ENCODE measurements around the gene CDCP1.
"Not testable (repeated sequence)": the region's sequence is repeated elsewhere in the genome, so short reads cannot be mapped to it uniquely, and the experiment has no call there.

Gene CDCP1

GRCh38 chr3:45171283-45171682 is 25.1 kb upstream of the CDCP1 start:
- in situ Hi-C loops (cut with MboI; ENCODE audit: low sequenced_read_pairs) = no loop called here

GRCh38 chr3:45170096-45170495 is 23.9 kb upstream of the CDCP1 start:
- in situ Hi-C loops (cut with MboI; ENCODE audit: low sequenced_read_pairs) = no loop called here

GRCh38 chr3:45169125-45169904 is 23.1 kb upstream of the CDCP1 start:
- in situ Hi-C loops (cut with MboI; ENCODE audit: low sequenced_read_pairs) = no loop called here

- in situ Hi-C loops (cut with MboI; ENCODE audit: low sequenced_read_pairs) = no loop called here
Observed at GRCh38 chr3:45168451-45168850, 22.3 kb upstream of the CDCP1 start.

GRCh38 chr3:45167011-45167911 is 21.1 kb upstream of the CDCP1 start:
- in situ Hi-C loops (cut with MboI; ENCODE audit: low sequenced_read_pairs) = no loop called here

GRCh38 chr3:45166321-45166879 is 20.2 kb upstream of the CDCP1 start:
- in situ Hi-C loops (cut with MboI; ENCODE audit: low sequenced_read_pairs) = no loop called here

- in situ Hi-C loops (cut with MboI; ENCODE audit: low sequenced_read_pairs) = no loop called here
Observed at GRCh38 chr3:45165497-45166283, 19.5 kb upstream of the CDCP1 start.

- in situ Hi-C loops (cut with MboI; ENCODE audit: low sequenced_read_pairs) = no loop called here
Observed at GRCh38 chr3:45164056-45164455, 17.9 kb upstream of the CDCP1 start.

- in situ Hi-C loops (cut with MboI; ENCODE audit: low sequenced_read_pairs) = no loop called here
Observed at GRCh38 chr3:45163481-45163880, 17.3 kb upstream of the CDCP1 start.

GRCh38 chr3:45154641-45155147 is 8.5 kb upstream of the CDCP1 start:
- in situ Hi-C loops (cut with MboI; ENCODE audit: low sequenced_read_pairs) = no loop called here

- in situ Hi-C loops (cut with MboI; ENCODE audit: low sequenced_read_pairs) = no loop called here
Observed at GRCh38 chr3:45153658-45154437, 7.7 kb upstream of the CDCP1 start.

GRCh38 chr3:45152307-45152706 is 6.1 kb upstream of the CDCP1 start:
- in situ Hi-C loops (cut with MboI; ENCODE audit: low sequenced_read_pairs) = no loop called here

- in situ Hi-C loops (cut with MboI; ENCODE audit: low sequenced_read_pairs) = no loop called here
Observed at GRCh38 chr3:45151100-45151499, 4.9 kb upstream of the CDCP1 start.

GRCh38 chr3:45148921-45149320 is 2.7 kb upstream of the CDCP1 start:
- in situ Hi-C loops (cut with MboI; ENCODE audit: low sequenced_read_pairs) = no loop called here

- in situ Hi-C loops (cut with MboI; ENCODE audit: low sequenced_read_pairs) = no loop called here
Observed at GRCh38 chr3:45145223-45145622, 955 bp downstream of the CDCP1 start.

- in situ Hi-C loops (cut with MboI; ENCODE audit: low sequenced_read_pairs) = no loop called here
Observed at GRCh38 chr3:45143673-45144671, 2.2 kb downstream of the CDCP1 start.

- in situ Hi-C loops (cut with MboI; ENCODE audit: low sequenced_read_pairs) = not testable (repeated sequence)
Observed at GRCh38 chr3:45140770-45141155, 5.4 kb downstream of the CDCP1 start.

- in situ Hi-C loops (cut with MboI; ENCODE audit: low sequenced_read_pairs) = no loop called here
Observed at GRCh38 chr3:45140141-45140769, 5.9 kb downstream of the CDCP1 start.
